Inflammatory macrophage treated with lipopolysaccharide for 1 hour (primary cell): ENCODE results near the gene TDRD7.

Source experiments
- DNase-seq, 2 donors: peaks; one replicate each; pipeline ENCODE4 v3.0.0-alpha.2; 2020 to 2022

The TDRD7 gene

GRCh38 chr9:97507428-97507984 is 95.6 kb downstream of the TDRD7 start:
- no peak for DNase-seq

- DNase-seq, result no peak
These were observed 97.0 kb downstream of the TDRD7 start for GRCh38 chr9:97508852-97509251.

GRCh38 chr9:97510797-97511654 is 99.1 kb downstream of the TDRD7 start:
- peak in 1 of 2 donors; percentile 43 for DNase-seq

GRCh38 chr9:97511655-97512427 is 99.9 kb downstream of the TDRD7 start:
- no peak for DNase-seq

GRCh38 chr9:97512966-97513560 is 101.2 kb downstream of the TDRD7 start:
- no peak for DNase-seq

- DNase-seq, result no peak
These were observed 102.6 kb downstream of the TDRD7 start for GRCh38 chr9:97514531-97514930.

GRCh38 chr9:97515662-97516061 is 103.8 kb downstream of the TDRD7 start:
- no peak for DNase-seq

- DNase-seq, result no peak
These were observed 104.2 kb downstream of the TDRD7 start for GRCh38 chr9:97516111-97516510.

- no peak for DNase-seq
These were observed 105.6 kb downstream of the TDRD7 start for GRCh38 chr9:97517331-97518089.

GRCh38 chr9:97518166-97518908 is 106.4 kb downstream of the TDRD7 start:
- no peak for DNase-seq

- no peak for DNase-seq
These were observed 107.0 kb downstream of the TDRD7 start for GRCh38 chr9:97518909-97519307.

- no peak for DNase-seq
These were observed 107.6 kb downstream of the TDRD7 start for GRCh38 chr9:97519441-97519970.

GRCh38 chr9:97521576-97522333 is 109.9 kb downstream of the TDRD7 start:
- no peak for DNase-seq

- no peak for DNase-seq
These were observed 112.5 kb downstream of the TDRD7 start for GRCh38 chr9:97524424-97524823.

GRCh38 chr9:97525451-97525850 is 113.6 kb downstream of the TDRD7 start:
- DNase-seq, result no peak

GRCh38 chr9:97526895-97527575 is 115.1 kb downstream of the TDRD7 start:
- DNase-seq, result no peak

GRCh38 chr9:97527626-97528528 is 116.0 kb downstream of the TDRD7 start:
- DNase-seq, result no peak

GRCh38 chr9:97528529-97529230 is 116.8 kb downstream of the TDRD7 start:
- no peak for DNase-seq
